Raji (cell line): ENCODE data around the gene RTP5.

ENCODE experiments used
- POLR2A ChIP-seq: IDR thresholded peaks from 2 replicates; pipeline ENCODE4 v1.6.1; 2011; ENCODE audit warnings: low read depth, low read length, control low read depth; ENCODE audit not compliant: insufficient read depth

RTP5 gene

DNA sequence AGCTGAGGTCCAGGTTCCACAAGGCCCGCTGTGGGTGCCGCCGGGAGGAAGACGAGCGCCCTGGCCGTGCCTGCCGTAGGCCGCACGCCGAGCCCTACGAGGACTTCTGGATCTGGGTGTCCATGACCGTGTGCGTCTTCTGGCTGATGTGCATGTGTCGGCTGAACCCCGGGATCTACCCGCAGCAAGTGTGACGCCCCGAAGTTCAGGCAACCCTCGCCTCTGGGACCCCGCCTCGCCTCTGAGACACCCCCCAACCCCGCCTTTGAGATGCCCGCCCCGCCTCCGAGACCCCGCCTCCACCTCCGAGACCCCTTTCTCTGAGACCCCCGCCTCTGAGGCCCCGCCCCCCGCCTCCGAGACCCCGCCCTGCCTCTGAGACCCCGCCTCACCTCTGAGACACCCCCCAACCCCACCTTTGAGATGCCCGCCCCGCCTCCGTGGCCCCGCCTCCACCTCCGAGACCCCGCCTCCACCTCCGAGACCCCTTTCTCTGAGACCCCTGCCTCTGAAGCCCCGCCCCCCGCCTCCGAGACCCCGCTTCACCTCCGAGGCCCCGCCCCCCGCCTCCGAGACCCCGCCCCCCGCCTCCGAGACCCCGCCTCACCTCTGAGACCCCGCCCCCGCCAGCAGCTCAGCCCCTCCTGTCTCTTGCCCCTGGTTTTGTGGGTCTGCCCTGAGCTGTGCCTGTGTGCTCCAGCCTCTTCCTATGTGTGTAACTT lies 3.7 kb downstream of the RTP5 start:
- no peak for TF ChIP-seq POLR2A

DNA sequence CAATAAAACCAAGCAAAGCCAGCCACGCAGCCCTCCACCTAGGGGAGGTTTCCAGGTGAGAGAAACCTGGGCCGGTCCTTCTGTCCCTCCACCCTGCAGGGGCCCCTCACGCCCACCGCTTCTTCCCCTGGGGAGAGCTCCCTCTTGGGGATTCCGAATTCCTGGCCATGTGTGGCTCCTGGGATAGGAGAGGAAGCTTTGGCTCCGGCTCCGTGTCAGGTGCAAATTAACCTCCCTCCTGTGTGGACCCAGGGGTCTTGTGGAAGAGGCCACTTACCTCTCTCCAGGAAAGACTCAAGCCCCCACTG lies 4.2 kb downstream of the RTP5 start:
- TF ChIP-seq POLR2A = no peak

DNA sequence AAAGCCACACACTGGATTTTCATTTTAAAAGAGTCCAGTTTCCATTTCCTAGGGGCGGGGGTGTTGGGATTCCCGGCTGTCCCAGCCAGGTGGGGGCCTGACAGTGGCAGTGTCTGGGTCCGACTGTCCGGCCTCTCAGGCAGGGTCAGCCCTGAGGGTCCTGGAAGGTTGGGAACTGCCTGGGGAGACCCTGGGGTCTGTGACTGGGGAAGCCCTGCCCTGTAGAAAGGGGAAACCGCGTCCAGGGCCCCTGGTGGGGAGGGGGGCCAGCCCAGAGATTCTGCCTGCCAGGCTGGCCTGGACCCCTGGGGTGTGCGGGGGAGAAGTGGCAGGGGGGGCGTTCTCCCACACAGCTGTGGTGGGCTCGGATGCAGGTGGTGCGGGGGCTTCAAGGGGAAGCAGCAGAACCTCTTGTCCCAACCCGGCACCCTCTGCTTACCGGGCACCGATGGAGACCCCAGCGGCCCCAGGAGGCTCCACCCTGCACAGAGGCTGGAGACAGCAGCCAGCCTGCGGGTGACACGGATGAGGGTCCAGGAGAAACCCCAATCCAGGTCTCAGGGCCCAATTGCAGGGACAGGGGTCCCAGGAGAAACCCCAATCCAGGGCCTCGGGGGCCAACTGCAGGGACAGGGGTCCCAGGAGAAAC lies 4.9 kb downstream of the RTP5 start:
- TF ChIP-seq POLR2A = no peak

DNA sequence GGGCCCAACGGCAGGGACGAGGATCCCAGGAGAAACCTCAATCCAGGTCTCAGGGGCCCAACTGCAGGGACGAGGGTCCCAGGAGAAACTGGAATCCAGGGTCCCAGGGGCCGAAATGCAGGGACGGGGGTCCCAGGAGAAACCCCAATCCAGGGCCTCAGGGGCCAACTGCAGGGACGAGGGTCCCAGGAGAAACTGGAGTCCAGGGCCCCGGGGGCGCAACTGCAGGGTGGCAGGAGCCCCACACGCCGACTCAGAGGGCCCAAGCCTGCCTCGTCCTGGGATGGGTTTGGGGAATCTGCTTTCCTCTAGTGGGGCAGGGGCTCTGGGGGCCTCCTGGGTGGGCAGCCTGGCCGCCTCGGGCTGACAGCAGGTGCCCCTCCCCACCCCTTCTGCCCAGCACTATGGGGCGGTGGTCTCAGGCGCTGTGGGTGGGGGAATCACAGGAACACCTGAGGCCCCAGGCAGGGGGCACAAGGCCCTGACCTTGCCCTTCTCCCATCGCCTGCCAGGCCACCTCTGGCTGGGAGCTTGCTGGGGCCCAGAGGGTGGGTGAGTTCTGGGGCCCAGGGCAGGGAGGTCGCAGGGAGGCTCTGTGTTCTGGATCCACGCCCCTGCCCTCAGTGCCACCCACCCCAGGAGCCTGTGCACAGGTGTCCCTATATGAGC lies 7.1 kb downstream of the RTP5 start:
- TF ChIP-seq POLR2A = no peak

DNA sequence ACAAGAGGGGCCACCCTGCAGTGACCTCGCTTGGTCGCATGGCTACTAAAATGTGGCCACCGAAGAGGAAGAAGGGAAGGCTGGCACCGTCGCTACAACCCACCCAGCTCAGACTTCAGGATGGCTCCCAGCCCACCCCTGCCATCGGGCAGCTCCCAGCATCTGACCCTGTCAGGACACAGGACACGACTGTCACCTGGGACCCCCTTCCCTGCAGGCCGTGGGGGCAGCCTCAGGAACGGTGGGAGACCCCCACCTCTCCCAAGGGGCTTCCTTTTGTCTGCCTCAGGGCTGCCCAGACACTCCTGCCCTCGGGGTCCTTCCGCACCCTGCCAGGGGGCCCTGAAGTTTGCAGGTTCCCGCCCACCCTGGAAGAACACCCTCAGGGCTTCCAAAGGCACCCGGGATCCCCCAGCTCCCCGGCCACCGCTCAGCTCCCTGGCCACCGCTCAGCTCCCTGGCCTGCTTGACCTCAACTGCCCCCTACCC lies 7.7 kb downstream of the RTP5 start:
- no peak for TF ChIP-seq POLR2A

DNA sequence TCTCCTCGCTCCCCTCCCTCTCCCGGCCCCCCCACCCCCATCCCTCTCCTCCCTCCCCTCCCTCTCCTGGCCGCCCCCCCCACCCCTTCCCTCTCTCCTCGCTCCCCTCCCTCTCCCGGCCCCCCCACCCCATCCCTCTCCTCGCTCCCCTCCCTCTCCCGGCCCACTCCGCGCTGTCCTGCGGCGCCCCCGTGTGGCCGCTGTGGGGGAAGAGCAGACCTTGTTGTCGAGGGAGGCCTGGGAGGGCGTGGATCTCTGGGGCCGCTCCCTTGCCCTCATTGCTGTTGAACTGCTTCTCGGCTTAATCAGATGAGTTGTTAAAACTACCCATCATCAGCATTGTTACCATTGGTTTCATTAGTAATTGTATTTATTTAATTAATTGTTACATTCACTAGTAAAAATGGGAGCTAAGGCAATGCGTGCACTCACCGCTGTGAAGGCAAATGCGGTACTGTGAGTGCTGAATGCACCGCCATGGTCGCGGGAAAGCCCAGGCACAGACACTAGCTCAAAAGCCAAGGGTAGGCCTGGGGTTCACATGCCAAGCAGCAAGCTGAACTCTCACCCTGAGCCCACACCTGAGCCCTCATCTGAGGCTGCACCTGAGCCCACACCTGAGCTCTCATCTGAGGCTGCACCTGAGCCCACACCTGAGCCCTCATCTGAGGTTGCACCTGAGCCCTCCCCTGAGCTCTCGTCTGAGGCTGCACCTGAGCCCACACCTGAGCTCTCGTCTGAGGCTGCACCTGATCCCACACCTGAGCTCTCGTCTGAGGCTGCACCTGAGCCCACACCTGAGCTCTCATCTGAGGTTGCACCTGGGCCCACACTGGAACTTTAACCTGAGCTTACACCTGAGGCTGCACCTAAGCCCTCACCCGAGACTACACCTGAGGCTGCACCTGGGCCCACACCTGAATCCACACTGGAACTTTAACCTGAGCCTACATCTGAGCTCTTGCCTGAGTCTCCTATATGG lies 8.8 kb downstream of the RTP5 start:
- no peak for TF ChIP-seq POLR2A

DNA sequence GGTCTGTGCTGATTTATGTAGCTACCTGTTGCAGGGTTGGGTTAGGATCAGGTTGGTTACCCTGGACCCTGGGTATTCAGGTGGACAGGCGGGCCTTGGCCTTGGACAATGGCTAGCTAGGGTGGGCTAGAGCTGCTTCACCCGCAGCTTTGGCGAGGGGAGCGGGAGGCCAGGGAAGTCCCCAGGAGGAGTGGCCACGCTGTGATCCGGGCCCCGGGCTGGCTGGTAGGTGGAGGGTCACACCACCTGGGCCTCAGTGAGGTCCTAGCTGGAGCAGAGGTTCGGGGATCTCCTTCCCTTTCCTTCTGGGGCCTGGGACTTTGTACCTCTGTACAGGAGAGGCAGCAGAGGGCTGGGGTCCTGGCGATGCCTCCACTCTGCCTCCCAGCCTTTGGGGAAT lies 9.8 kb downstream of the RTP5 start:
- TF ChIP-seq POLR2A = no peak

DNA sequence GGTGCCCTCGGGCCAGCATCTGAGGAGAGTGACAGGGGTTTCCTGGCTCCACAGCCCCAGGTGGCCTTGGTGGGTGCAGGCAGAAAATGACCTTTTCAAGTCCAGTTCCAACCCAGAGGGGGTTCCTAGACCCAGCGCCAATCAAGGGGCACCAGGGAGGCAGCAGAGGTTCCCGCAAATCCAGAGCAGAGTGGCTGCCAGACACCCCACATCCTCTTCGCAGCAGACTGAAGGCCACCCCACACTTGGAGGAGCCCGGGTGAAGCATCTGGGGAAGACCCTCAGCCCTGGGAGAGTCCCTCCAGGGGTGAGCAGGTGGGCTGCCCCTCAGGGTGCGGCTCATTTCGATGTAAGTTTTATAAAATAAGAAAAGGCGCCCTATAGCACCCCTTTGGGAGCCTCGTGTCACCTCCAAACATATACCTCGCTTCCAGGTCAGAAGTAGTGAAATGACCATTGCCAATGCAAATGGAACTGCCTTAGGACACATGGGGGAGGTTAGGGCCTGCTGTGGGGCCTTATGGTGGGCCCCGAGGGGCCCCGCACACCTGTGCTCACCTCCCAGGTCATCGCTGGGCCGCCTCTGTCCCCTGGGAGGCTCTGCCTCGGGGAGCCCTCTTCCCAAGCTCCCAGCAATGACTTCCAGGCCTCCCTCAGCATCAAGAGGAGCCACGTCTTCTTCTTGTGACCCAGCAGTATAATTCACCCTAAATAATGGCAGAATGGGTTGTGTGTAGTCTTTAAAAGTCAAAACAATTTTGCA lies 11.0 kb downstream of the RTP5 start:
- no peak for TF ChIP-seq POLR2A

DNA sequence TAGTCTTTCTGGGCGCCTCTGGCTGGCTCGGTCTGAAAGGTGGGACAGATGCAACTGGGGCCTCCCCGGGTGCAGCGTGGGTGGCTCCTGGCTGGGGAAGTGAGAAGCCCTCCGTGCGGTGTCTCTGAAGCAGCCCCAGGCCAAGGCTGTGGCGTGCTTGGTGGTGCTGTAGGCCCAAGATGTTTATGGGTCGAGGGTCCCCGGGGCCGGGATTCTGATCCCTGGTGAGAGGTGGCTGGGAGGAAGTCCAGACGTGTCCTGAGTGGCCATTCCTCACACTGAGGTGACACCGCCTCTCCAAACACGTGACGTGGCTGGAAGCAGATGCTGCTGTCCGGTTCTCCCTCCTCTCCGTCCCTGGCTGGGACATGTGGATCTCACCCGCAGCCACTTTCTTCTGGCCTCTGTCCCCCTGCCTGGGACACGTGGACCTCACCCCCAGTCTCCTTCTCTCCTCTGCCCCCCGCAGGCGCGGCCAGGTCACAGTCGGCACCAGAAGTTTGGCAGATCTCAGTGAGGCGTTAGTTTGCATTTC lies 12.6 kb downstream of the RTP5 start:
- TF ChIP-seq POLR2A = peak; percentile 35; the same call in 1 of the 2 replicates

DNA sequence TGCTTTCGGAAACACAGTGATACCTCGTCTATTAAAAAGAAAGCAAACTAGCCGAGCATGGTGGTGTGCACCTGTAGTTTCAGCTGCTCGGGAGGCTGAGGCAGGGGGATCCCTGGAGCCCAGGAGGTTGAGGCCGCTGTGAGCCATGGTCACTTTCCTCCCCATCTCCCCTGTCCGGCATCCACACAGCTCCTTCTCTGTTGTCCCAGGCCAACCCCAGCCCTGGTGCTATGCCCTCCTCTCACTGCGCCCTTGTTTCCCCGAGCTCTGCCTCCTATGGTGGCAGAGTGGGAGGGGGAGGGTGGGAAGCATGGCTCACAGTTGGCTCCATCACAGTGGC lies 15.4 kb downstream of the RTP5 start:
- TF ChIP-seq POLR2A = no peak

DNA sequence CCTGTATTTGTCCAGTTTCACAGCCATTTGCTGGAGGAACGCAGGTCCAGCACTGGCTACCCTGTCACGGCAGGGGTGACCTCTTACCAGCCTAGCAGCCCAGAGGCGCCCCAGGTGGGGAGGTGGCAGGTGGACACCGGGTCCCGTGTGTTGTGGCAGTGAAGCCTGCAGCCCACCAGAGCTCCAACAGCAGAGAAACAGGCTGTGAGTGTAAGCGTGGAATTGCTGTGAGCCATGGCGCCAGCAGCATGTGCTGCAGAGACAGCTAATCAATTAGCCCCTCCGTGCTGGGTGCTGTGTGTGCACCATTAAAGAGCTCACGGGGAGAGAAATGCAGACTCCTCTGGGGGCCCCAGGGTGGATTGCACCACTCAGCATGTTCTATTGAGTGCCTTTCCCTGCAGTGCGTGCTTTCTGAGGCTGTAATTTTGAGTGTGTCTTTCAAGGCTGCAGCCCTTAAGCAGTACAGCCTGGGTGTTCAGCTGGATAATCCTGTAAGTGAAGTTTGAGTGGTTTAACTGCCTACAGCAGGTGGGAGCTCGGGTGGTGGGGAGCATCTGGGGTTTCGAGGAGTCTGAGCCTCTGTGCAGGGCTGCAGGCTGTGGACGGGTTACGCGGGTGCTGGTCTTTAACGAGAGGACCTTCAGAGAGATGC lies 15.9 kb downstream of the RTP5 start:
- no peak for TF ChIP-seq POLR2A

DNA sequence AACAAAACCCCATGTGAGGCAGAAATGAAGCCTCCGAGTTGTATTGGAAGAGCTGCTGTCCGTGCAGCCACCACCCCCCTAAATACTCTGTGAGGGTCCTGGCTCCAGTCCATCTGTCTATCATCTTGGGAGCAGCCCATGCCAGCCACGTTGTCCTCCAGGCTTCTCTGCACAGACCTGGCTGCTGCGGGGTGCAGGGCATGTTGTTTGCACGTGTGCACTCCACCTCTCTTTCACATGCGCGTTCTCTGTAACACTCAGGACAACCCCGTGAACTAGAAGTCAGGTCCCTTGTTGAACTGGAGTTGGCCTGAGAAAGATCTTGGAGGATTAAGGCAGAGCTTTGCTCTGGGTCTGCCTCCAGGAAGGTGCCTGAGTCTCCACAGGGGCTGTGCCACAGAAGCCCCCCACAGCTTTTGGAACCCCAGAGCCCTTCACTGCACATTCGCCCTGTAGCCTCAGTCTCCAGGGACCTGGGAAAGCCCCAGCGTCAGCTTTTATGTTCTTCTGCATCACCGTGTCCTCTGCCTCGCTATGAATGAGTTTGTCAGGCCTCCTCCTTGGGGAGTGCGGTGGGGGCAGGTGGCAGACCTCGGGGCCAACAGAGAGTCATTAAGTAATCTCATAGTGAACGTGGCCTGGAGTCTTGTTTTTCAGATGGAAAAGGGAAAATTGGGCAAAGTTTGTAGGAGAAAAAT lies 16.6 kb downstream of the RTP5 start:
- TF ChIP-seq POLR2A = no peak

DNA sequence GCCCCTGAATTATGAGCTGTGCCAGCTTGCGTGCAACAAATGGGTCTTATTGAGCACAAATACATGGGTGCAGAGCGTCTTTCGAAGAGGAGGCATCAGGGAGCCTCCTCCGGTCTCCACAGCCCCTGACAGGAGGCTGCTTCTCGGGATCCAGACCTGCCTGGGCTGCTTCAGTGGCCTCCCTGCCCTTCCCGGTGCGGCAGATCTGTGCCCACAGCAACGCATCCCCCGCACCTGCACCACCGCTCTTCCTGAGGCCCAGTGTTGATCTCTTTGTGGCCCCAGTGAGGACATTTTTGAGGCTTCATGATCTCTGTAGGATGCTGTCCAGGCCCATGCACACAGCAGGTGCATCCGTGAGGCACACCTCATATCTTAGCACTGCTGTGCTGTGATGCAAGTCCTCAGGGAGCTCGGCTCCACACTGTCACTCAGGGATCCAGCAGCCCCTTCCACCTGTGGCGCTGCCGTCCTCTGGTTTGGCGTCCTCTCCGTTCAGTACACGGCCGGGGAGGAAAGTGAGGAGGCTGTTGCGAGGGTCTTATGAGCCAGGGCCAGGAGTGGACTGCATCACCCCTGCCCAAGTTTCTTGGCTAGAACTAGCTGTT lies 17.4 kb downstream of the RTP5 start:
- TF ChIP-seq POLR2A = no peak

DNA sequence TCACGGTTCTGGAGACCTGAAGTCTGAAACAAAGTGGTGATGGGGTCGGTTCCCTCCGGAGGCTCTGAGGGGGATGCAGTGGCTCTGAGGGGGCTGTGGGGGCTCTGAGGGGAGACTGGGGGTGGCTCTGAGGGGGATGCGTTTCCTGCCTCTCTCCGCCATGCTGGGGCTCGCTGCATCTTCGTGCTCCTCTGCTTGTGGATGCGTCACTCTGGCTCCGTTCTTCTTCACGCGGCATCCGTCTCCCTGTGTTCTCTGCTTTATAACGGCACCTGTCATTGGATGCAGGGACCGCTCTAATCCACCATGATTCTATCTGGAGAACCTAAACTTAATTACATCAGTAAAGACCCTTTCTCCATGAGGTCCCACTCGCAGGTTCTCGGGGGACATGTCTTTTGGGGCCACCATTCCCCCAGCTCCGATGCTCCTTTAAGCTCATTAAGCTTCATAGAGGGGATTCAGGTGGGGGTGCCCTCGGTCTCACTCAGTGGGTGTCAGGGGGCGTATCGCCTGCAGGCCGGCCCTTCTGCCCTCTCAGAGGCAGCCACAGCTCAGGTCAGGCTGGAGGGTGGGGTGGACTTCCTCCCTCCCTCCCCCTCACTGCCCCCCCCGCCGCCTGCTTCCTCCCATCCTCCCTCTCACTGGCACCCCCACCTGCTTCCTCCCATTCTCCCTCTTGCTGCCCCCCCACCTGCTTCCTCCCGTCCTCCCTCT lies 18.4 kb downstream of the RTP5 start:
- no peak for TF ChIP-seq POLR2A
